Fibroblast of skin of right biceps (primary cell): ENCODE measurements around the gene RGL2.

ENCODE experiments used
- DNase-seq: peaks from one replicate; pipeline ENCODE4 v3.0.0-alpha.2; 2013

RGL2 gene

DNA sequence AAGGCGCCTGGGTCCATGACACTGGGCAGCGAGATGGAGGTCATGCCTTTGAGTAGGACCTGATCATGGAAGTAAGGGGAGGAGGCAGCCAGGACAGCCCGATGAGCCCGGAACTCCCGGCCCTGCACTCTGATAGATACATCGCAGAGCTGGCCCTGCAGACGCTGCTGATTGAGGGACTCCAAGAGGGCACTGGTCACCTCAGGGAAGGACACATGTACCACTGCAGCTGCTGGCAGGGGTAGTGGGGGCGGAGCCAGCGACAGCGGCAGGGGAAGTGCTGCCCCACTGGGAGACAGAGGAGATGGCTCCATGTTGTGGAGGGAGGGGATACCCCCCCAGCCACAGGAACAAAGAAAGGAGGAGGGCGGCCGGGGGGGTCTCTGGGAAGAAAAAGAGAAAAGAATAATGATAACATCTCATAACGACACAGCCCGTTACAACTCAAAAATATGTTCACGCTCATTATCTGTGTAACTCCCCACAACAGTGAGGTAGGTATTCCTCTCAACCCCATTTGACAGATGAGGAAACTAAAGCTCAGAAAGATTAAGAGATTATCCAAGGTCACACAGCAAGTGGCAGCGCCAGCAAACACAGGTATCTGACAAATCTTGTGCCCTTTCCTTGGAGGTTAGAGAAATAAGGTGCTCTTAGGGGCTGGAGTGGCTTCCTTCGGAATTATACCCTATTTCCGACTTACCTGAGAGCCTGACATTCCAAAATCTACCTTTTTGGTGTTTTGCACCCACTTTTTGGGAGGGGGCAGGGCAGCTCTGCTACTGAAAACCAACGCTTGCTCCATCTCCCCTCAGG lies 18.1 kb upstream of the RGL2 start:
- no peak for DNase-seq

- DNase-seq: no peak
These were observed 17.3 kb upstream of the RGL2 start for GRCh38 chr6:33315793-33316602.

DNA sequence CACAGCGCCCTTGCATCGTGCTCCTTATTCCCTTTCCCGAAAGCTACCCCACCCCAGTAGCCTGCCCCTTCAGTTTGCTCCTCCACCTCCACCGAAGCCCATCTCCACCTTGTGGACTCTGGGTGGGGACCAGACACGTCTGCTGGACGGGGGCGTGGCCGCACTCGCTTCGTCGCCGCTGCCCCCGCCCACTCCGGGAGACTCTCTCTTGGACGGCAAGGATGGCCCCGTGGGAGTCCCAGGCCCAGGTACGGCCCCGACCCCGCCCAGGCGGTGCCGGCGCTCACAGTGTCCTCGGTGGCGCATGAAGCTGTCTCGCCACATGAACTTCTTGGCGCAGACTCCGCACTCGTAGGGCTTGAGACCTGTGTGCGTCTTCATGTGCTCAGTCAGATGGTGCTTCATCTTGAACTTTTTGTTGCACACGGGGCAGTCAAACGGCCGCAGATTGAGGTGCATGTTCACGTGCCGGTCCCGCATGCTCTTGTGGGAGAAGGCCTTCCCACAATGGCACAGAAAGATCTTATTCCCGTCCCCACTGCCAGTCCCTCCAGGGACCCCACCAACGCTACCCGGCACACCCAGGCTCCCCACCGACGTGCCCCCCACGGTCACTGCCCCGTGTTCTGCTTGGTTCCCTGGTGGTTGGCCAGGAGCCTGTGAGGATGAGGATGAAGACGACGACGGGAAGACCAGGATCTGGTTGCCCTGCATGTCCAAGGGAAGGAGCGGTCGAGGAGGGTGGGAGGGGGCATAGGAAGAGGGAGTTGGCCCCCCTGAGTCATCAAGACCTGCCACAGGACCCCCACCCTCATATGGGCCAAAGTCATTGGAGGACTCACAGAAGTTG lies 16.4 kb upstream of the RGL2 start:
- peak; percentile 19 for DNase-seq

GRCh38 chr6:33314515-33314942 lies 15.8 kb upstream of the RGL2 start:
- peak; percentile 79 for DNase-seq

DNA sequence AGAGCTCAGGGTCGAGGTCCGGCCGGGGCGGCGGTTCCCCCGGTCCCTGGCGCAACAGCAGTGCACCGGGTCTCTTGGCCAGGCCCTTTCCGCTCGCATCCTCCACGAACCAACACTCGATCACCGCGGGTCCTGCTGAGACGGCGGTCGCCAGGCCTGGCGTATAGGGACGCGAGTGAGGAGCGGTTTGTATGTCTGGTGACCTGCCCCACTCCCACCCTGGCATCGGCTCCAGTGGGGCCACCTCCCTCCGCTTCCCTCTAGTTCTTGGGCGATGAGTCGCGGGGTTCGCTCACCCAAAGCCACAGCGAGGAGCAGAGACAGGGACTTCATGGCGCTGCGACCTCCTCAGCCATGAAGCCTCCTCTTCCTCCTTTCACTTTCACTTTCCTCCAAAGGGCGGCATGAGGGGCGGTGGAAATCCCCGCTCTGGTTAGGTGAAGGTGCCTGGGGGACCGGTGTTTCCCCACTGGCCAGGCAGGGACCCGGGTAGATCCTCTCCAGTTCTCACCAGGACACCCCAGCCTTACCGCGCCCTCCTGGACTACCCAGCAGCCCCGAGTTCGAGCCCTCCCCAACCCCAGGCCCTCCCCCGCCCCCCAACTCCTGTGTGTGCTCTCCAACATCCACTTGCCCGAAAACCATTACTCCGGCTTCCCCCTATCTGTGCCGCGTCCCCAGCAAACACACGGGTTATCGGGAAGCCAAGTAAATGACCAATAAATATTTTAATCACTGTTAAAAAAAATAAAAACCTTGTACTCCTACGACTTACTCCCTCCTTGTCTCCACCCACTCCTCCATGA lies 15.2 kb upstream of the RGL2 start, which contains the start of gene TAPBP:
TSS of gene TAPBP (minus strand) at position 370 of the 806 bp plus-strand sequence. CDS start at position 333, 37 bp downstream.
- peak; percentile 65 for DNase-seq

DNA sequence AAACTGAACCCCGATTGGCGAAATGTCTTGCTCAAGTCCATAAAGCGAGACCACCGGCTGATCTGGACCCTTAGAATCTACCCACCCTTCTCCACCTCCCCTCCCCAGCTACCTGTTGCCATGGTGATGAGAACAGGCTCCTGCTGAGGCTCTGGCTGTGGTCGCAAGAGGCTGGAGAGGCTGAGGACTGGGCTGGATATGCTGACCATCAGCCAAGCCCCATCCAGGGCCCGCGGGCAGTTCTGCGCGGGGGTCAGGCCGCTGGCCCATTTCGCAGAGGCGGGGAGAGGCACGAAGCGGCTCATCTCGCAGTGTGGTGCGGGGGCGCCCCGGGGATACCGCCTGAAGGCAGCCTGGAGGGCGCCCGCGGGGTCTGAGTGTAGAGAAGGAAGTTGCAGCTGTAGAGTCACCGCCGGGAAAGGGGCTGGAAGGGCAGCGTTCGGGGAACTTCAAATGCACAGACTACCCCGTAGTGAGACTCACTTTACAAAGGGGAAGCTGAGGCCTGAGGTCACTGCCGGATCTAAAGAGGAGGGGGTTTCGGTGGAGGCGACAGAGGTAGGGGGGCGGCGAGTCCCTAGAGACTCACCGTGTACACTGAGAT lies 14.5 kb upstream of the RGL2 start:
- peak; percentile 28 for DNase-seq

- DNase-seq: peak; percentile 64
These were observed 13.8 kb upstream of the RGL2 start for GRCh38 chr6:33312361-33313104.

DNA sequence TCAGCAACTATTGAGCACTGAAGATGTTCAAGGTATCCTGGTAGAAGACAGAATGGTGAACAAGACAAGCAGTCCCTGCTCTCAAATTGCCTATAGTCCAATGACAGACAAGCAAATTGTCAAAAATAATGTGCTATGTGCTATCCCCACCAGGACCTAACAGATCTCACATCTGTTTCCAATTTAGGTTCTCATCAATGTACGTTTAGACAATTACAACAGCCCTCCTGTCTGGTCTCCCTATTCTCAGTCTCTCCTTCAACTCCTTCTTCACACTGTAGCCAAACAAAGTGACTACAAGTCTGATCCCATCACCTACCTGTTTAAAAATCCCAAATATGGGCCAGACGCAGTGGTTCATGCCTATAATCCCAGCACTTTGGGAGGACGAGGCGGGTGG lies 7.6 kb upstream of the RGL2 start:
- DNase-seq: no peak

GRCh38 chr6:33305052-33305451 lies 6.3 kb upstream of the RGL2 start:
- no peak for DNase-seq

DNA sequence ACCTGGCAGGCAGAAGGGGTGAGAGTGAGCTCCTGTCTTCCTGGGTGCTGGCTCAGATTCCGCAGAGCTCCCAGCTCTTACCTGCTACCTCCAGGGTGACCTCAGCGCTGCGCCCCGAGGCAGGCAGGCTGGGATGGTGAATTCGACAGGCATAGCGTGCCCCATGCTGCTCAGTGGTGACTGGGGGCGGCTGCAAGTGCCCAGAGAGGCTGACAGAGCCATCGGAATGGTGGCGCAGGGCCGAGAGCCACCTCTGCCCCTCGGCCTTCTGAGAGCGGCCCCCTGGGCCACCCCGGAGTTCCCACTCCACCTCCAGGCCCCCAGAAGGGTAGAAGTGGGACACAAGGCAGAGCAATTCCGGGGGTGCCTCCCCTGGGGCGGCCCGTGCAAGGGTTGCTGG lies 5.5 kb upstream of the RGL2 start:
- DNase-seq: no peak

- DNase-seq: no peak
These were observed 3.1 kb upstream of the RGL2 start for GRCh38 chr6:33301877-33302276.

- peak; percentile 93 for DNase-seq
These were observed 649 bp upstream of the RGL2 start for GRCh38 chr6:33299237-33299944.

DNA sequence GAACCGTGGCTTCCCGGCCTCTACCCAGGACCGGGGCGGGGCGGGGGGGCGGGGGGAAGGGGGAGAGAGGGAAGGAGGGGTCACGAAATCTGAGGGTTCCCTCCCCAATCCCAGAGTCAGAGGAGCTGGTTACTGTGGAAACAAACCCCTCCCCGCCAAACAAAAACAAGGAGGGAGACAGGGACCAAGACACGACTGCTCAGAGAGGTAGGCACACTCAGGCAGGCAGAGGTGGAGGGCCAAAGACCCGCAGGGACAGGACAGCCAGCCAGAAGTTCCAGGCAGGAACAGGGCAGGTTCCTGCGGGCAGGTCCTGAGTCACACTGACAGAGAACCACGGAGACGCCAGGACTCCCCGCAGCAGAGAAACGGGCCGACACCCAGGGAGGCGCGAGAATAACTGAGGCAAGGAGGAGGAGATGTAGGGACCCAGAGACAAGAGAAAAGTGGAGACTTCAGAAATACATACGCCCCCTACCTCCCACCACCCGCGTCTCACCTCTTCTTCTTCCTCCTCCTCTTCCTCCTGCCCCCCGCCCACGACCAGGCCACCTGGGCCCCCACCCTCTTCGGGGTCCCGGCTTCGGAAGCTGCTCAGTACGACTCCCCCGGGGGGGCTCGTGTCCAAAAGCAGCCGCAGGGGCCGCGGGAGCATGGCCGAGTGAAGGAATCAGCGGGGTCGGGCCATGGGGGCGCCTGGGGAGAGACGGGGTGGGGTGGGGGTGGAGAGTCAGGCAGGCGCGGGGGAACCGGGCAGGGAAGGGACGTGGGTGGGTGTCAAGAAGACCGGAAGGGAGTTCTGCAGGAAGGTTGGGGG lies 578 bp downstream of the RGL2 start:
- peak; percentile 83 for DNase-seq

DNA sequence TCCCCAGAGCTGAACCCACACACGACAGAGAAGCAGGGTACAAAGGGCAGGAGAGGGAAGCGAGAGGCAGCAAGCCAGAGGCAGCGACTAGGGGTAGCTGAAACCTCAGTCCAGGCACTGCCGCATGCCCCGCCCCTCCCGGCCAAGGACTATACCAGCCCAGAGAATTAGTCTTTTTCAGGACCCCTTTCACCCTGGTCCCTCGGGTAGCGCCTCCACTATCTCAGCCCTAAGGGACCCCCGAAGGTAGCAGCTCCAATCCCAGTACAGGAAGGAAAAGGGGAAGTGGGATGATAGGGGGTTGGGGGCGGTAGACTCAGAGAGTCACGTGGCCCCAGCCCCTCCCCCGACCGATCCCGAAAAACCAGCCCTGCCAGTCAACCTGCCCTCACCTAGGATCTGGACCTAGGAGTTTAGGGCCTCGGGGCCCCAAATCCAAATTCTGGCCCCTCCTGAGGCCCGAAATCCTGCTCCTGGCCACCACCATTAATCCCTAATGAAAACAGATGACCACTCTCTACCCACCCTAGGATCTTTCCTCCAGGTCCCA lies 1.3 kb downstream of the RGL2 start:
- DNase-seq: no peak

DNA sequence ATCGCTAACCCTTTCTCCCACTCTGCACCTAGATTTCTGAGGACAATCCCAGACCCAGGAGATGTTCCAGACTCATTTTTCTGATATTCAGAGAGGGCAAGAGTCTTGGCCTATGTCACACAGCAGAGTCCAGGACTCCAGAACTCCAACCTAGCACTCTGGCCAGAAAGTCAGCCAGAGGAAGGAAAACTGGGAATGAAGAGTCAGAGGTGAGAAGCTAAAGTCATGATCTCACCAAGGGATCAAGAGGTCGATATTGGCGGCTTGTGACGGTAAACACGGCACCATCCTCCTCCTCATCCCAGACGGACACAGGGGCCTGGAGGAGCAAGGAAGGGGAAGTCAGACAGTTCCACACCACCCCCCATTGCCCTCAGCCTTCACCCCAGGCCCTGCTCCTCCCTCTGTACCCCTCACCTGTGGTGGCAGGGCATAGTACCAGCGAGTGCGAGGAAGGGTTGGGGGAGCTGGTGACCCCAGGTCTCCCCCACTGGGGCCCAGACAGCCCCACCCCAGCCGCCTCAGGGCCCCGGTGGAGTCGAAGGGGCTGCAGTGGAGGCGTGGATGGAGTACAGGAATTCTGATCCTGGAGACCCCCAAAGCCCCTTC lies 1.8 kb downstream of the RGL2 start:
- no peak for DNase-seq

DNA sequence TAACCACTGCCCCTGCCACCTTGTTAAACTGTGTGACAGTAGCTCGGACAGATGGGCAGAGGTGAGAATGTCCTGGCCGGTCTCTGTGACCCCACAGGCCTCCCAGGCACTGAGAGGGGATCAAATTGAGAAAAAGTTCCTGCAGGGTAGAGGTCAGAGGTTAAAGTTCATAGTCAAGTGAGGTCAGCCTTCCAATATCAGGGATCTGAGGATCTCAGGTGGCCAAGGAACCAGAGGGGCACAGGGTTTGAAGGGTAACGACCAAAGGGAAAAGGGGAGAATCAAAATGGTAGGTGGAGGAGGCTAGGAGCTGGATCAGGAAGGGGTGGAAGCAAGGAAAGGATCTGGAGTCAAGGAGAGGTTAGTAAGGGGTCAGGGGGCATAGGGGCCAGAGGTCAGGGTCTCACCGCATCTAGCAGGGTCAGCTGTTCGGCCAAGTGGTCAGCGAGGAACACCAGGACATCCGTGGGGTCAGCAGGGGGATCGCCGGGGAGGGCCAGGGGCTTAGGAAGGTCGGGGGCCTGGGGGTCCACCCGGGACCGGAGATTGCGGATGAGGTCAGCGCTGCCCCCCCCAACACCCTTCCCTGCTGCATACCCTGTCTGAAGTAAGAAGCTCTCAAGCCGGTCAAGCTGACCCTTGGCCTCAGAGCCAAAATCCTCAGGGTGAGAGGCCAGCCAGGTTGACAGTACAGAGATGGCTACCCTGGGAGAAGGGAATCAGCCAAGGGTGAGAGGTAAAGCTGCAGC lies 2.9 kb downstream of the RGL2 start:
- DNase-seq: no peak

GRCh38 chr6:33294086-33294823 lies 4.5 kb downstream of the RGL2 start:
- DNase-seq: no peak
